Stimulated activated naive CD8-positive, alpha-beta T cell treated with anti-CD3 and anti-CD28 coated beads, Interleukin-15, amount 100 ng/mL, for 72 hours (primary cell): Measurements from ENCODE around the gene ZFP90.
A peak's percentile ranks its signal among the peaks of the same experiment; 100 is the strongest.
"Not testable (repeated sequence)": the region's sequence is repeated elsewhere in the genome, so short reads cannot be mapped to it uniquely, and the experiment has no call there.

Experiments used
- ATAC-seq: fragments of 150-1000 bp; cut with Tn5 transposase; 2 replicates; pipeline ENCODE4 v1.10.0; 2021; ENCODE audit warnings: mild to moderate bottlenecking, moderate library complexity
- DNase-seq, 2 donors: peaks; one replicate each; pipeline ENCODE4 v3.0.0; 2021 to 2022
- H3K27ac Mint-ChIP-seq, 2 donors: one replicate each; pipeline ENCODE4 v1.8.0; 2022; ENCODE audit warnings: mild to moderate bottlenecking in 2 of 2, mixed read lengths in 2 of 2, moderate library complexity in 2 of 2
- H3K27me3 Mint-ChIP-seq: one replicate; pipeline ENCODE4 v1.8.0; 2022; ENCODE audit warnings: mixed read lengths
- H3K4me1 Mint-ChIP-seq: one replicate; pipeline ENCODE4 v1.8.0; 2022; ENCODE audit warnings: mild to moderate bottlenecking, mixed read lengths
- H3K4me3 Mint-ChIP-seq, 2 donors: one replicate each; pipeline ENCODE4 v1.8.0; 2022; ENCODE audit warnings: mild to moderate bottlenecking in 2 of 2, mixed read lengths in 2 of 2, moderate library complexity in 1 of 2
- H3K9me3 Mint-ChIP-seq, 2 donors: one replicate each; pipeline ENCODE4 v1.8.0; 2022; ENCODE audit warnings: mixed read lengths in 2 of 2

ZFP90 gene

DNA sequence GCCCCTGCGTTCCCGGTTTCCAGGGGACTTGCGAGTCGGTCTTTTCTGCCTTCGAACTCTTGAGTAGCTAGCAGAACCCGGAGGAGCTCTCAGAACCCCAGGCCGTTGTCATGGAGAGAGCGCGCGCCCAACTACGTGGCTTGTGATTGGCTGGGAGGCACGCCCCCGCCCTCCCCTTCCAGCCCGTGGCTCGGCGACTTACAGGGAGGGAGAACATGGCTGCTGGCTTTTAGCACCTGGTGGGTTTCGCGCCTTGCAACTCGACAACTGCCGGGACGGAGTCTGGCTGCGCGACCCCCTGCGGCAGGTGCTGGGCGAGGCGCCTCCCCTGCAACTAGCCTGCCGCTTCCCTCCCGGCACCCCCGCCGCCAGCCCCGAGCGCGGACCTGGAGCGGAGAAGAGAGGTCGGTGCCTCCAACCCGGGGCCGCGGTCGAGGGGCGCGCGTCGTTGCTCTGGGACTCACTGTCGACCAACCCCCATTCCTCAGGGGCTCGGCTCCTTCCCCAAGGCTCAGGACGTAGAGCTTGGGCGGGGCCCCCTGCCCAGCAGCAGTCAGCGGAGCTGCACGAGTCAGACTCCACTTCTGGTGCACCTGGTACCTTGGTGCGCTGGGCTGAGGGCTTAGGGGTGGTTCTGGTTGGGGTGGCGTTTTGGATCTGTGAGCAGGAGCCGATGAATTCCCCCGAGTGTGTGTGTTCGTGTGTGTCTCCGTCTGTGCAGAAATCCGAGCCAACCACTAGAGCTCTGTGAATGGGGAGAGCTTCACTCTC is 9.0 kb upstream of the ZFP90 start:
- DNase-seq = peak; percentile 85 to 90
- Mint-ChIP-seq H3K4me1 (peaks cover 33% of the 10 kb centered on the region), H3K4me3 (peak overlapping the region; percentile 91 to 97), H3K27ac (peak overlapping the region; percentile 36 to 82), H3K27me3 (no peaks in the 10 kb centered on the region), H3K9me3 (peaks cover 9 to 11% of the 10 kb centered on the region in 2 donors)
- ATAC-seq = peak; percentile 95

DNA sequence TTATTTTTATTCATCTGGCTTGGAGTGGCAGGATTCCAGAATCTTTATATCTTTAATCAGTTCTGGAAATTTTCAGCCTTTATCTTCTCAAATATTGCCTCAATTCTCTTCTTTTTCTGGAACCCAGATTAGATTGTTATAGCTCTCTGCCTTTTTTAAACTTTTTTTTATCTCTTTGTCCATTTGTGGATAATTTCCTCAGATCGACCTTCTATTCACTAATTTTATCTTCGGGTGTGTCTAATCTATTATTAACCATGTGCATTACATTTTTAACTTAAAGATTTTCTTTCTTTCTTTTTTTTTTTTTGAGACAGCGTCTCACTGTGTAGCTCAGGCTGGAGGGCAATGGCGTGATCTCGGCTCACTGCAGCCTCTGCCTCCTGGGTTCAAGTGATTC is 5.2 kb upstream of the ZFP90 start:
- H3K27me3 Mint-ChIP-seq = no peaks in the 10 kb centered on the region
- peaks cover 9 to 11% of the 10 kb centered on the region in 2 donors for H3K9me3 Mint-ChIP-seq
- H3K4me3 Mint-ChIP-seq = no peak overlapping the region
- ATAC-seq = no peak
- H3K27ac Mint-ChIP-seq = no peak overlapping the region
- DNase-seq = no peak
- H3K4me1 Mint-ChIP-seq = peaks cover 35% of the 10 kb centered on the region

DNA sequence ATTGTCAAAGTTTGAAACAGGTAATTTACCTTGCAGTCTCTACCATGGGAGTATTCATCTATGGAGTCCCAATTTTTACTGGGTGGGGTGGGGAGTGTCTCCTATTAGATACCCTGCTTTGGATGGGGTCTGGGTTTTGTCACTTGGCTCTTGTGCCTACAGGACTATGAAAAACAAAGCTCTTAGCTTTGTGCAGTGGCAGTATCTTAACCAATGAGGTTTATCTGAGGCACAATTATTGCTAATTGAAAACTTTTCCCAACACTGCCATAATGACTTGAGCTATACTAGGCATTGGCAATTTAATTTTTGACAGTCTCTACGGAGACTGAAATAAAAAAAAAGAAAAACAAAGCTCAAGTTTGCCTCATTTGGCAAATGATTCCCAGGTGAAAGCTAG is 3.8 kb upstream of the ZFP90 start:
- Mint-ChIP-seq H3K27ac (no peak overlapping the region), H3K4me1 (peaks cover 31% of the 10 kb centered on the region), H3K9me3 (peaks cover 9 to 11% of the 10 kb centered on the region in 2 donors), H3K4me3 (no peak overlapping the region), H3K27me3 (no peaks in the 10 kb centered on the region)
- no peak for DNase-seq
- no peak for ATAC-seq

DNA sequence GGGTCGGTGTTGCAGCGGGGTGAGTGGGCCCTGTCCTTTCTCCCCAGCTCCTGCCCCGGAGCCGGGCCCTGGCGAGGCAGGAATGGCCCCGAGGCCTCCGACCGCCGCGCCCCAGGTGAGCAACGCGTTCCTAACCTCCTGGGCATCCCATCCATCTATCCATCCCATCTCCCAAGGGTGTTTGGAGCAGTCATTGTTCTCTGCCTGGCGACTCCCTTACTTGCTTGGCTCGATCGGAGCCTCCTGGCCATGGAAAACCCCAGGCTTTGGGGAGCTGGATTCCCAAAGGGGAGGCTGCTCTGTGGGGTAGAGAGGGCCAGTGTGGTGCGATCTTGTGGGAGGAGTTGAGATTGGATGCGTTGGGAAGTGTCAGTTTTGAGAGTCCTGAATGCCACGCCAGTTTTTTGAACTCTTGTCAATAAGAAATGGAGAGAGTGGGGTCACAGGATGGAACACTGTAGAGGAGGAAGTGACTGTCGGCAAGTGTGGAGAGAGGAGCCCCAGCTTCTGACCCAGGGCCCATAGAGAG is 684 bp downstream of the ZFP90 start:
- ATAC-seq (peak; percentile 53), DNase-seq (peak; percentile 19 to 22)
- Mint-ChIP-seq H3K4me1 (peaks cover 39% of the 10 kb centered on the region), H3K4me3 (peak overlapping the region; percentile 91 to 96), H3K9me3 (peaks cover 10 to 14% of the 10 kb centered on the region in 2 donors), H3K27me3 (no peaks in the 10 kb centered on the region), H3K27ac (peak overlapping the region; percentile 95 to 96)

DNA sequence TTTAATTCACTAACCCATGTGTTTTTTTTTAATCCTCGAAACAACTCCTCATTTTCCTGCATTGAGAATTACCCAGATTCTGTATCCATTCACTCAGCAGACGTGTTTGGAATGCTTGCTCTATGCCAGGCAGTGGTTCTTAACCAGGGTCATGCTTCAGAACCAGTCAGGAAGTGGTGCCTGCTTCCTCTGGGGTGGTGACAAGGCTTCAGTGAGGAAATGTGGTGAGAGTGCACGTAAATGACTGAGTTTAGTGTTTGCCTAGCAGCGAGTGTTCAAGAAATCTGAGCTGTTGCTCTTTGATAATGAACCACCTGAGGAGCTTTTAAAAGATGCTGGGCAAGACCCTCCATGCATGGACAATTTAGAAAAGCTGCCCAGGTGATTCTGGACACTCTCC is 9.9 kb downstream of the ZFP90 start:
- peaks cover 23% of the 10 kb centered on the region for H3K4me1 Mint-ChIP-seq
- peak overlapping the region in 1 of 2 donors; percentile 46 for H3K27ac Mint-ChIP-seq
- H3K4me3 Mint-ChIP-seq = peak overlapping the region; percentile 18 to 29
- H3K27me3 Mint-ChIP-seq = no peaks in the 10 kb centered on the region
- peaks cover 30 to 42% of the 10 kb centered on the region in 2 donors for H3K9me3 Mint-ChIP-seq
- DNase-seq (peak in 1 of 2 donors; percentile 37), ATAC-seq (peak; percentile 83)

DNA sequence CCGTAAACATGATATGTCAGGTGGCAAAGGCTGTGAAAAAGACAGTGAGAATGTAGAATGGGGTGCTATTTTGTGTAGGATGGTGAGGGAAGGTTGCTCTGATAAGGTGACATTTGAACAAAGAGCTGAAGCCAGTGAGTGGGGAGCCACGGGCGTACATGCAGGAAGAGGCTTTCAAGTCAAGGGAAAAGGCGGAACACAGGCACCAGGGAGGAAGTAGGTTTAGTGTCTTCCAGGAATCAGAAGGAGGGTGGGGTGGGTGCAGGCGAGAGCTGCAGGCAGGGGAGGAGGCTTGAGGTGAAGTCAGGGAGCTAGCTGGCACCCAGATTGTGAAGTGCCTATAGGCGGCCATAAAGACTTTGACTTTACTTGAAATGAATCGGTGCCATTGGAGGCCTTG is 14.1 kb downstream of the ZFP90 start:
- no peak for DNase-seq
- no peak overlapping the region for H3K4me3 Mint-ChIP-seq
- H3K27ac Mint-ChIP-seq = no peak overlapping the region
- H3K27me3 Mint-ChIP-seq = no peaks in the 10 kb centered on the region
- ATAC-seq = no peak
- peaks cover 62 to 84% of the 10 kb centered on the region in 2 donors for H3K9me3 Mint-ChIP-seq
- H3K4me1 Mint-ChIP-seq = peaks cover 20% of the 10 kb centered on the region

DNA sequence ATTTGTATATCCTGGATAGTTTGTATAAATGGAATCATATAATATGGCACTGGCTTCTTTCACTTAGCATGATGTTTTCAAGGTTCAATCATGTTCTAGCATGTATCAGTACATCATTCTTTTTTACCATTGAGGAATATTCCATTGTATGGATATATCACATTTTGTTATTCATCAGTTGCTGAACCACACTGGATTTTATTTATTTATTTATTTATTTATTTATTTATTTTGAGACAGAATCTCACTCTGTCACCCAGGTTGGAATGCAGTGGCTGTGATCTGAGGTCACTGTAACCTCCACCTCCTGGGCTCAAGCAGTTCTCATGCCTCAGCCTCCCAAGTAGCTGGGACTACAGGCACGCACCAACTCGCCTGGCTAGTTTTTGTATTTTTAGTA is 21.2 kb downstream of the ZFP90 start:
- H3K27me3 Mint-ChIP-seq, H3K4me3 Mint-ChIP-seq, H3K27ac Mint-ChIP-seq, H3K4me1 Mint-ChIP-seq, ATAC-seq, DNase-seq: not testable (repeated sequence)
- H3K9me3 Mint-ChIP-seq = peaks cover 75 to 90% of the 10 kb centered on the region in 2 donors

DNA sequence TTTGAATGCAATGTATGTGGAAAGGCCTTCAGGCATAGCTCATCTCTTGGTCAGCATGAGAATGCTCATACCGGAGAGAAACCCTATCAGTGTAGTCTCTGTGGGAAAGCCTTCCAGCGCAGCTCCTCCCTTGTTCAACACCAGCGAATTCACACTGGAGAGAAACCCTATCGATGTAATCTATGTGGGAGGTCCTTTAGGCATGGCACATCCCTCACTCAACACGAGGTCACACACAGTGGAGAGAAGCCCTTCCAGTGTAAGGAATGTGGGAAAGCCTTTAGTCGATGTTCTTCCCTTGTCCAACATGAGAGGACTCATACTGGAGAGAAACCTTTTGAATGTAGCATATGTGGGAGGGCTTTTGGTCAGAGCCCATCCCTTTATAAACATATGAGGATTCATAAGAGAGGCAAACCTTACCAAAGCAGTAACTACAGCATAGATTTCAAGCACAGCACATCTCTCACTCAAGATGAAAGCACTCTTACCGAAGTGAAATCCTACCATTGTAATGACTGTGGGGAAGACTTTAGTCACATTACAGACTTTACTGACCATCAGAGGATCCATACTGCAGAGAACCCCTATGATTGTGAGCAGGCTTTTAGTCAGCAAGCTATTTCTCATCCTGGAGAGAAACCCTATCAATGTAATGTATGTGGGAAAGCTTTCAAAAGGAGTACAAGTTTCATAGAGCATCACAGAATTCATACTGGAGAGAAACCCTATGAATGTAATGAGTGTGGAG is 24.7 kb downstream of the ZFP90 start:
- Mint-ChIP-seq H3K27ac (peak overlapping the region in 1 of 2 donors; percentile 12), H3K4me3 (no peak overlapping the region), H3K27me3 (no peaks in the 10 kb centered on the region), H3K4me1 (no peaks in the 10 kb centered on the region), H3K9me3 (peaks cover 69 to 86% of the 10 kb centered on the region in 2 donors)
- DNase-seq (peak in 1 of 2 donors; percentile 4), ATAC-seq (no peak)

DNA sequence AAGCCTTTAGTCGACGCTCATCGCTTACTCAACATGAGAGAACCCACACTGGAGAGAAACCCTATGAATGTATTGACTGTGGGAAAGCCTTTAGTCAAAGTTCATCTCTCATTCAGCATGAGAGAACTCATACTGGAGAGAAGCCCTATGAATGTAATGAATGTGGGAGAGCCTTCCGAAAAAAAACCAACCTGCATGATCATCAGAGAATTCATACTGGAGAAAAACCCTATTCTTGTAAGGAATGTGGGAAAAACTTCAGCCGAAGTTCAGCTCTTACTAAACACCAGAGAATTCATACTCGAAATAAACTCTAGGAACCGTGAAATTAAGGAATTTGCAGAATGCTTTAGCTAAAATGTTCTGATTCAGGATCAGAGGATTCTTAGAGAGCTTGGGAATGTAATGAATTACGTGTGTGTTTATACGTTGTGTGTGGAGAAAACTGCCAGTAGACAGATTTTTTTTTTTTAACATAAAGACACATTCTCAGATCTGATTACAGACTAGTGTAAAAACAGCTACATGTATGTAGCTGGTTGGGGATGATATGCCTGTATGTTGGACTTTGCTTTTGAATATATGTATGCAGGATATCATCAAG is 25.4 kb downstream of the ZFP90 start:
- DNase-seq (no peak), ATAC-seq (no peak)
- H3K27ac Mint-ChIP-seq = no peak overlapping the region
- H3K4me1 Mint-ChIP-seq = no peaks in the 10 kb centered on the region
- H3K4me3 Mint-ChIP-seq = no peak overlapping the region
- H3K27me3 Mint-ChIP-seq = no peaks in the 10 kb centered on the region
- peaks cover 66 to 83% of the 10 kb centered on the region in 2 donors for H3K9me3 Mint-ChIP-seq

DNA sequence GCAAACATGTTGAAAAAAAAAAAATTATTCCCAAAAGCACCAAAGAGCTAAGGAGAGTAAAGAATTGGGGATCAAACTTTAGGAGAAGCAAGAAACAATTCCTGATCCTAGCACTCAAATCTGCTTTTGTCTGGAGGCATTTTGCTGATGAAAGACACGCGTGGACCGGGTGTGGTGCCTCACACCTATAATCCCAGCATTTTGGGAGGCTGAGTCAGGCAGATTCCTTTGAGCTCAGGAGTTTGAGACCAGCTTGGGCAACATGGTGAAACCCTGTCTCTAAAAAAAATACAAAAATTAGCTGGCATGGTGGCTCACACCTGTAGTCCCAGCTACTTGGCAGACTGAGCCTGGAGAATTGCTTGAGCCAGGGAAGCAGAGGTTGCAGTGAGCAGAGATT is 35.4 kb downstream of the ZFP90 start:
- Mint-ChIP-seq H3K4me3 (no peak overlapping the region), H3K27me3 (no peaks in the 10 kb centered on the region), H3K9me3 (peaks cover 55 to 77% of the 10 kb centered on the region in 2 donors), H3K27ac (peak overlapping the region in 1 of 2 donors; percentile 89), H3K4me1 (no peaks in the 10 kb centered on the region)
- DNase-seq (no peak), ATAC-seq (no peak)

DNA sequence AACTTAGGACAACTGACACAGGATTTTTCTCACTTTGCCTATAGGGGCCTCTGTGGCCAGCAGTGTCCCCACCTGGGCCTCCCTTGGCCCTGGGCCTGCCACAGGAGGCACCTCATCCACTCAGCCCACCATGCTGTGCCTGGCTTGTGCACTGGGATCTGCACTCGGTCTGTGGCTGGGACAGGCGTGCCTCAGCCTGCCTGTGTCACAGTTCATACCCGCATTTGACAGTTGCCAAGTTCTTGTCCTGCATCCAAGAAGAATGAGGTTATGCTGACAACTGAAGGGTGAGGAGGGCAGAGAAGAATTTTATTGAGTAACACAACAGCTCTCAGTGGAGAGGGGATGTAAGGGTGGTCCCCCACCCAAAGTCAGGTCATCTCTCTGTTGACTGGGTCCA is 36.0 kb downstream of the ZFP90 start:
- ATAC-seq = no peak
- H3K4me1 Mint-ChIP-seq = no peaks in the 10 kb centered on the region
- H3K27ac Mint-ChIP-seq = peak overlapping the region in 1 of 2 donors; percentile 89
- DNase-seq = no peak
- H3K27me3 Mint-ChIP-seq = no peaks in the 10 kb centered on the region
- H3K9me3 Mint-ChIP-seq = peaks cover 49 to 72% of the 10 kb centered on the region in 2 donors
- no peak overlapping the region for H3K4me3 Mint-ChIP-seq

DNA sequence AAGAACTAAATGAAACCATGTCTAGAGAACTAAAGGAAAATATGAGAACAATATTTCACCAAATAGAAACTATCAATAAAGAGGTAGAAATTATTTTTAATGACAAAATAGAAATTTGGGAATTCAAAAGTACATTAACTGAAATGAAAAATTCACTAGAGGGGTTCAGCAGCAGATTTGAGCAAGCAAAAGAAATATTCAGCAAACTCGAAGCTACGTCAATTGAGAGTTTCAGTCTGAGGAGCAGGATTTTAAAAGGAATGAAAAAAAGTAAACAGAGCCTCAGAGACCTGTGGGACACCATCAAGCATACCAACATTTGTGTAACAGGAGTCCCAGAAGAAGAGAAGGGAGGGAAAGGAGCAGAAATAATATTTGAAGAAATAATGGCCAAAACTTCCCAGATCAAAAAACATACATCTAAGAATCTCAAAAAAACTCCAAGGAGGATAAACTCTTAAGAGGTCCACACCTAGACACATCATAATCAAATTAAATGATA is 38.3 kb downstream of the ZFP90 start:
- H3K4me1 Mint-ChIP-seq = no peaks in the 10 kb centered on the region
- ATAC-seq = no peak
- no peak for DNase-seq
- peaks cover 33 to 71% of the 10 kb centered on the region in 2 donors for H3K9me3 Mint-ChIP-seq
- no peak overlapping the region for H3K4me3 Mint-ChIP-seq
- H3K27me3 Mint-ChIP-seq = no peaks in the 10 kb centered on the region
- H3K27ac Mint-ChIP-seq = no peak overlapping the region

DNA sequence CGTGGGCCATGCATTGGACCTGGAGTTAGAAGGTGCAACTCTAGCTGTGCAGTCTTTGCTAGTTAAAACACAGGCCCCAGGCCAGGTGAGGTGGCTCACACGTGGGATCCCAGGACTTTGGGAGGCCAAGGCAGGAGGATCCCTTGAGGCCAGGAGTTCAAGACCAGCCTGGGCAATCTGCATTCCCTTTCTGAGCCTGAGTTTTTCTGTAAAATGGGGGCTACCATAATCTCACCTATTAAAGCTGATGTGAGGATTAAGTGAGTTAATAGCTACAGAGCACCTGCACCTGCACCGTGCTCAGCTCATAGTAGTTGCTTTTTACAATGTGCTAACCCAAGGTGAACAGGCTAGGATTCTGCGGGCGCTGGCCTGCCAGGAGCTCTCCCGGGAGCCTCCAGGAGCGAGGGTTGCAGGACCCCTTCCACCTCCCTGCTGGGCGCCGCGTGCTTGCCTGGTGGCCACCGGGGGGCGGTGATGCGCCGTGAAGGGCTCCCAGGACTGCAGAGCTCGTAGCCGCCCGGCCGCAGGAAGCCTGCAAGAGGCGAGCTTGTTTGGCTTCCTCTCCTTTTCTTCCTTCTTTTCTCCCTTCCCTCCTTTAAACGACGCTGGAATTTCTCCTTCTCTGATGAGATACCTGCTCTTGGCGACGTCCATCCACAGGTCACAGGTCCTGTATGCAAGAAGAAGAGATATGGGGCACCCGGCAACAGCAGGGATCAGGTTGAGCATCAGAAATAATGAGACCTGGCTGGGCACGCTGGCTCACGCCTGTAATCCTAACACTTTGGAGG is 51.3 kb downstream of the ZFP90 start:
- ATAC-seq (peak; percentile 93), DNase-seq (peak; percentile 67 to 71)
- H3K4me3 Mint-ChIP-seq = peak overlapping the region; percentile 35 to 57
- H3K4me1 Mint-ChIP-seq = peaks cover 6% of the 10 kb centered on the region
- no peak overlapping the region for H3K27ac Mint-ChIP-seq
- H3K9me3 Mint-ChIP-seq = peaks cover 11 to 17% of the 10 kb centered on the region in 2 donors
- no peaks in the 10 kb centered on the region for H3K27me3 Mint-ChIP-seq

DNA sequence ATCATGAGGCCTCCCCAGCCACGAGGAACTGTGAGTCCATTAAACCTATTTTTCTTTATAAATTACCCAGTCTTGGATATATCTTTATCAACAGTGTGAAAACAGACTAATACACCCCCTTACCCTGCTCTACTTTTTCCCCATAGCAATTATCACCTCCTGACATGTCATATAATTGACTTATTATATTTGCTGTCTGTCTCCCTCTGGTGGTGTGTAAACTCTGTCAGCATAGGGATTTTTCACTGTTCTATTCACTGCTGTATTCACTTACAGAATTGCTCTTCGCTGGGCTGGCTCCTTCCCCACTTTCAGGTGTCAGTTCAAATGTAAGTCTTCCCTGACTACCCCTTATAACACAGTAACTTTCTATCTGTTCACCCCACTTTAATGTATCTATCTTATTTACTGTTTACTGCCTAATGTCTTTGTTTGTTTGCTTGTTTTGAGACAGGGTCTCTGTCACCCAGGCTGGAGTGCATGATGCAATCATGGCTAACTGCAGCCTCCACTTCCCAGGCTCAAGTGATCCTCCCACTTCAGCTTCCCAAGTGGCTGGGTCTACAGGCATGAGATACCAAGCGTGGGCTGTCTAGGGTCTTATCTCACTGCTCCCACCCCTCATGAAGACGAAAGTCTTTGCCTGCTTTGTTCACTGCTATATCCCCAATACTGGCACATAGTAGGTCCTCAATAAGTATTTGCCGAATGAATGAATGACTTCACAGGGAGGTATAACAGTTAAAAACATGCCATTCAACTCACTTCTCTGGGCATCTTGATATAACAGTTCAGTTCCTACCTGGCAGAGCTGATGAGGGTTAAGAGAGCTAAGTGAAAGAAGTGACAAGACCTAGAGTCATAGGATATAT is 53.6 kb downstream of the ZFP90 start:
- peak overlapping the region in 1 of 2 donors; percentile 74 for H3K27ac Mint-ChIP-seq
- H3K4me1 Mint-ChIP-seq = peaks cover 6% of the 10 kb centered on the region
- H3K9me3 Mint-ChIP-seq = peaks cover 11 to 17% of the 10 kb centered on the region in 2 donors
- no peak for ATAC-seq
- no peak overlapping the region for H3K4me3 Mint-ChIP-seq
- DNase-seq = no peak
- no peaks in the 10 kb centered on the region for H3K27me3 Mint-ChIP-seq
